ENCODE results near the gene ANKS1B.
"Not testable (repeated sequence)": the region's sequence is repeated elsewhere in the genome, so short reads cannot be mapped to it uniquely, and the experiment has no call there.

Gene ANKS1B

DNA sequence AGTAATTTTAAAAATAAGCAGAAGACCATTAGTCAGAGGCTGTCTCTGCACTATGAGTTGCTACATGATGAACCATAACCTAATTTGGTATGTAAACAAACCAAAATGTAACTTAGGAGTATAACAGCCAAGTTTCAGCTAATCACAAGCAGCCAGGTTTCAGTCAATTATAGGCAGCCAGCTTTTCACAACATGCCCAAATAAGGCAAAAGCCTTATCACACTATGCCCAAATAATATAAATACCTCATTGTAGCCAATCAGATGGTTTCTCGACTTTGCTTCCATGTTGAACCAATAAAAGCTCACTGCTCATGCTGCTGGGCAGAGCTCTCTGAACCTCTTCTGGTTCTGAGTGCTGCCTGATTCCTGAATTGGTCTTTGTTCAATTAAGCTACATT lies 298.6 kb downstream of the ANKS1B start:
- no peak for DNase-seq

GRCh38 chr12:99680276-99680675 lies 304.5 kb downstream of the ANKS1B start:
- no peak for DNase-seq

GRCh38 chr12:99670635-99671034 lies 314.1 kb downstream of the ANKS1B start:
- no peak for DNase-seq

GRCh38 chr12:99658671-99659349 lies 325.9 kb downstream of the ANKS1B start:
- DNase-seq, result no peak

DNA sequence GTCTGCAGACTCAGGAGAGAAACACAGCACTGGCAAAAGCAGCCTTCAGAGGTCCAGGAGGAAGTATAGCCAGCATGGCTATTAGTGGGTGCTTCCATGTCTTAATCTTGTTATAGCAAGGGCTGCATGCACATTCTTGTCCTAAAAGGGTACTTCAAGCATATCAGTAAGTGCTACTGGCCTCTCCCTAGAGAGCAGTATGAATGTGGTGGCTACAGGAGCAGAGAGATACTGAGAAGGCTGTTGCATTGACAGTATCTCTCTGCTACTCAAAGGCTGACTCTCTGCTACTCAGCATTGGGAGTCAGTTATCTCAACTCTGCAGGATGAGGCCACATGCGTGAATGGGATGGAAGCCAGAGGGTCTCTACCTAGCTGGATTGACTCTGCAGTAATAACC lies 335.2 kb downstream of the ANKS1B start:
- no peak for DNase-seq

GRCh38 chr12:99648183-99648582 lies 336.6 kb downstream of the ANKS1B start:
- DNase-seq, result no peak

GRCh38 chr12:99647453-99647852 lies 337.3 kb downstream of the ANKS1B start, which contains the start of gene GARIN6:
Gene GARIN6 (plus strand): TSS chr12:99647753. CDS start chr12:99648175, 422 bp downstream.
- DNase-seq, result no peak

DNA sequence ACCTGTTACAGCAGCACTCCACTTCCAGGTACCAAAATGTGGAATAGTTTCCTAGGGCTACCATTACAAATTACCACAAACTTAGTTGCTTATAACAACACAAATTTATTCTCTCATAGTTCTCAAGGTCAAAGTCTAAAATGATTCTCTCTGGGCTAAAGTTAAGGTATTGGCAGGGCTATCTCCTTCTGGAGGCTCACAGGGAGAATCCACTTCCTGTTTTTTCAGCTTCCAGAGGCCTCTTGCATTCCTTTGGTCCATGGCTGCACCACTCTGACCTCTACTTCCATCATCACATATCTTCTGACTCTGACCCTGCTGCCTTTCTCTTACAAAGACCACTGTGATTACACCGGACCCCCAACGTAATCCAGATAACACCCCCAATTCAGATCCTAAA lies 340.1 kb downstream of the ANKS1B start:
- no peak for DNase-seq

DNA sequence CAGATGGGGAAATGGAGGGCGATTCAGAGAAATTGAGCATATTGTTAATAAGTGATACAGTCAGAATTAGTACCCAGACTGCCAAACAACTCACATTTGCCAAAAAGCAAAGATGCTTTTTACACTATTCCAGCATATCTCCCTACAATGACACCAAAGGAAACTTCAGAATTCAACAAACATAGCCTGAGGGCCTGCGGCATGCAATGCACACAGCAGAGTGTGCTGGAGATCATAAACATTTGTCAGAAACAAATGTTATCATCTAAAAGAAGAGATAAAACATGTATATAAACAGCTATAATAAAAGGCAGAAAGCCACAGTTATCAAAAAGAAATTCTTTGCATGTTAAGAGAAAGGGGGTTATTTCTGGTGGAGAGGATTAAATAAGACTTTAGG lies 357.3 kb downstream of the ANKS1B start:
- DNase-seq, result no peak

DNA sequence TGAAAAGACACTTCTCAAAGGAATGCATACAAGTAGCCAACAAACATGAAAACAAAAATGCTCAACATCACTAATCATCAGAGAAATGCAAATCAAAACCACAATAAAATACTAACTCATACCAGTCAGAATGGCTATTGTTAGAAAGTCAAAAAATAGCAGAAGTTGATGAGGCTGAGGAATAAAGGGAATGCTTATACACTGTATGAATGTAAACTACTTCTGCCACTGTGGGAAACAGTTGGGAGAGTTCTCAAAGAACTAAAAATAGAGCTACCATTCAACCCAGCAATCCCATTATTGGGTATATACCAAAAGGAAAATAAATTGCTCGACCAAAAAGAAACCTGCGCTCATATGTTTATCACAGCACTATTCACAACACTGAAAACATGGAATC lies 360.1 kb downstream of the ANKS1B start:
- DNase-seq, result not testable (repeated sequence)

DNA sequence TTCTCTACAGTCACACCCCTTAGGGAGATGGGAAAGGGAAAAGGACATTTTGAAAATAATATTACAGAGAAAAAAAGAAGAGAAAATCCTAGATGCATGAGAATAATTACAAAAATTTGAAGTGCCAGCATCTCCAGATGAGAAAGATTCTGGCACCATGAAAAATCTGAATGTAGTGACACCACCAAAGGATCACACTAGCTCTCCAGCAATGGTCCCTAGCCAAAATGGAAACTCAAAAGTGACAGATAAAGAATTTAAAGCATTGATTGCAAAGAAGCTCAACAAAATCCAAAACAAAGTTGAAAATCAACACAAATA lies 364.6 kb downstream of the ANKS1B start:
- no peak for DNase-seq

DNA sequence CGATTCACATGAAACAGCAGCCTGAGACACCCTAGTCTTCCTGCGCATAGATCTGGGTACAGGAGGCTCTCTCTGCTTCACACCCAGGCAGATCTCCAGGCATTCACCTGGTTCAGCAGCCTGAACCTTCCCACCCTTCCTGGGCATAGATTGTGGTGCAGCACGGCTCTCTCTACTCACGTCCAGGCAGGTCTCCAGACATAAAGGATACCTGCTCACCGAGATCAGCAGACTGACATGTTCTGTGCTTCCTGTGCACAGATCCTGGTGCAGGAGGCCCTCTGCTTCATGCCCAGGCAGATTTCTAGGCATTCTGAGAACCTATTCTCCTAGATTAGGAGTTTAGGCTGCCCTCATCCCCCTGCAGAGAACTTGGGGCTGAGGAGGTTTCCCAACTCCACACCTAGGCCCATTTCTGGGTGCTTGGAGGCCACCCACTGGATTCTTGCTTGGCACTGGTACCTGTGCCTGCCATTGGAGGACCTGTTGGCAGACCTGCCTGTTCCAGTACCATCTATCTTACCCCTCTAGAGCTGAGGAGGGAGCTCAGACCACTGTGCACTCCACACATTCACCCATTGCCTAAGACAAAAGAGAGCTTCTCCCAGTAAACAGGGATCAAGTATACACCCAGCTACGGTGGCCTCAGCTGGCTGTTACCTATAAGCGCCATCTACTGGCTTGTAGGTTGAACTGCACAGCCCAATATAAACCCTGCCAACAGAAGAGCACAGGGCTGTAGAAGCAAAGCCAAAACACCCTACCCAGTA lies 365.2 kb downstream of the ANKS1B start:
- DNase-seq, result no peak

DNA sequence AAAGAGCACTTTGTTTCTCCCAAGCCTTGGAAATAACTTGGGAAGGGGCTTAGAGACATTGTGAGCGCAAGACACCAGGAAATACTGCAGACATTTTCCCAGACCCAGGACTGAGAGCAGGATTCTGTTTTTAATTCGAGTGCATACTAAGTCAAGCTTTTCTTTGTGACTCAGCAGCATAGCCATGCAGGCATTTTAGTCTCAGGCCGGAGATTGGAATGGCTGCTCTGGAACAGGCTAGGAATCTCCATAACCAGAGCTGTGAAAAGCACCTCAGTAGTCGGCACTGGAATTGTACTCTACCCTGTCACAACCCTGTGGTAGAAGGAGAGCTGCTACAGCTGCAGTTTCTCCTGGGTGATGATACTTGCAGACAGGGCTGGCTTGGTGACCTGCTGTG lies 366.1 kb downstream of the ANKS1B start:
- no peak for DNase-seq

DNA sequence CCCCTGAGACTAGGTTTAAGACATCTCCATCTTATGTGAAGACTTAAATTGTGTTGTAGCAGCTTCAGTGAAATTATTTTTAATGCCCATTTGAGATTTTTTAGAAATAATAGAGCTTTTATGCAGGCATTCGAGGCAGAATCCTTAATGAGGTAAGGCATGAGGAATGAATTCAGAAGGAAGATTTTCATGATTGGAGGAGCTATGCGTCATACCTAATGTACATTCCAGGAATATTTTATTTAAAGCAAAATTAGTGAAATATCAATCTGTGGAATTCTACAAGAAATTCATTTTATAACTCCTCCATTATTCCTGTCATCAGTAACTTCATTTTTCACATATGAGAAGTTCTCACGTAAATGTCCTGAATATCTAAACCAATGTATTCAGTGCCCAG lies 373.1 kb downstream of the ANKS1B start:
- DNase-seq, result no peak

- DNase-seq, result no peak
These were observed 373.6 kb downstream of the ANKS1B start for GRCh38 chr12:99611117-99611516.

DNA sequence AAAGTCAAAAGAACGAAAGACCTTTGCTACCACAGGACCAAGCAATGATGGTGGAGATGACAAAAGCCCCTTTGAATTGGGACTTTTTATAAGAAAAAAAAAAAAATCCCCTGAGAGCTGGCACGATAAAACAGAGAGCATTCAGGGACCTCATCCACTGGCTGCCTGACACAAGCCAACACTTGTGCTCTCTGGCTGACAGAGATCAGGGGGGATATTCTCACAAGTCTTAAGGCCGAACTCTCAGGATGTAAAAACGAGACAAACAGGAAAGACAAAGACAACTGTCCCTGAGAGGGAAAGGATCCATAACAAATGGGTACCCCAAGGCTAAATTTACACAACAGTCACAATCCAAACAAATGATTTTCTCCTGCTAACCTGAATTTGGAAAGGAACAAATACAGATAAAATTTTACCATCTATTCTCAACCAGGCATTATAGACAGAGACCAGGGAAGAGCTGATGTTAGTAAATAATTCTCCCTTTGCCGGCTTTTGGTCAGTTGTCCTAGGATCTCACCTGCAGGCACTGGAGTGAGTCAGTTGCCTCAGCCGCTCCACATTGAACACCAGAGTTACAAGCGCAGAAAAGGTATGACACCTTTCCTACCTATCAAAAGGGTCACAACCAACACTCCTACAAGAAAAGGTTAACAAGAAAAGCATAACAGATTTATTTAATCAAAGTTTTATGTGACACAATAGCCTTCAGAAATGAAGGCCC lies 375.1 kb downstream of the ANKS1B start:
- DNase-seq, result no peak

GRCh38 chr12:99600388-99600787 lies 384.3 kb downstream of the ANKS1B start:
- DNase-seq, result no peak

- no peak for DNase-seq
These were observed 386.0 kb downstream of the ANKS1B start for GRCh38 chr12:99598785-99599184.

DNA sequence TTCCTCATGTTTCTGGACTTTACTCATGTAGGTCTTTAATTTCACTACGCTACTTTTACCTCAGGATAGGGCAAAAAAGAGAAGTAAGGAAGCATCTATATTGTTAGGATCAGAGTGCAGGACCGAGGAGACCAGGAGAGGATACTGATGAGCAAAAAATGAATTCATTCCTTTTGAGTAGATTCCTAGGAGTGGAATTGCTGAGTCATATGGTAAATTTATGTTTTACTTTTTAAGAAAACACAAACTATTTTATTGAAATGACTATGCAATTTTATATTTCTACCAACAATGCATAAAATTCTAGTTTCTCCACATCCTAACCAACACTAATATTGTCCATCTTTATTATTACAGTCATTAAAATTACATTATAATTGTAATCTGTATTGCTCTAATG lies 388.0 kb downstream of the ANKS1B start:
- no peak for DNase-seq

DNA sequence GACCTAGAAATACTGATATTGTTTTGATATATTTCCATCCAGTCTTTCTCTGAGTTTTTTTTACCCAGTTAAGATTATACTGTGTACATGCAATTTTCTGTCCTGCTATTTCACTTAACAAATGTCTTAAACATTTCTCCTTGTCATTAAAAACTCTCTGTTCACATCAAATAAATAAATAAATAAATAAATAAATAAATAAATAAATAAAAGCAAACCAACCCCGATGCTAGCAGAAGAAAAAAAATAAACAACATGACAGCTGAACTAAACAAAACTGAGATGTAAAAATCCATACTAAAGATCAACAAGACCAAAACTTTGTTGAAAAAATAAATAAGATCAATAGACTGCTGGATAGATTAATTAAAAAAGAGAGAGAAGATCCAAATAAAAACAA lies 407.6 kb downstream of the ANKS1B start:
- DNase-seq, result not testable (repeated sequence)

DNA sequence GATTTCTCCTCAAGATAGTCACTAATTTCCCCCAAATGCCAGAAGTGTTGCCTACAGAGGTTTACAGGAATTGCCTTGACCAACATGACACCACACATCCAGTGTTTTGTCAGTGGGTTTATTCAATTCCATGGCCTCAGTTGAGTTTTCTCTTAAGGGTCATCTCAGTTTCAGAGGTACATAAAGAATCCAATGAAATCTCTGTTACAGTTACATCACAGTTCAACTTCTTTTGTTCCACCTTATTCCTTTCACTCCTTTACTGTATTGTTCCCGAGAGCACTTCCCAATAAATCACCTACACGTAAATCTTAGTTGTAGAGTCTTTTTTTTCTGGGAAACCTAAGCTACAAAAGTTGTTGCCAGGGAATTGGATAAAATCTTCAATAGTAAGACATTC lies 410.8 kb downstream of the ANKS1B start:
- DNase-seq, result no peak

DNA sequence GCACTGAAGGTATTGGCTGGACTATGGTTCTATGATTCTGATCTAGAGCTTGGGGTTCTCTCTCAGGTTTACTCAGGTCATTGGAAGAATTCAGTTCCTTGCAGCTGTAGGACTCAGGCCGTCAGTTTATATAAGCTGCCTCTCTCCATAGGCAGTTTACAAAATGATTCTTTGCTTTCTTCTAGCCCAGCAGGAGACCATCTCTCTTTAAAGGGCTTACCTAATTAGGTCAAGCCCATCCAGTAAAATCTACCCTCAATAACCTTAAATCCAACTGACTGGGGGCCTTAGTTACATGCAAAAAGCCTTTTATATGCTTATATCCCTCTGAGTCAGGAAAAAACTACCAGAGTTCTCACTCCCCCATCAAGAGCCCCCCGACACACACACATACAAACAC lies 417.7 kb downstream of the ANKS1B start:
- no peak for DNase-seq

DNA sequence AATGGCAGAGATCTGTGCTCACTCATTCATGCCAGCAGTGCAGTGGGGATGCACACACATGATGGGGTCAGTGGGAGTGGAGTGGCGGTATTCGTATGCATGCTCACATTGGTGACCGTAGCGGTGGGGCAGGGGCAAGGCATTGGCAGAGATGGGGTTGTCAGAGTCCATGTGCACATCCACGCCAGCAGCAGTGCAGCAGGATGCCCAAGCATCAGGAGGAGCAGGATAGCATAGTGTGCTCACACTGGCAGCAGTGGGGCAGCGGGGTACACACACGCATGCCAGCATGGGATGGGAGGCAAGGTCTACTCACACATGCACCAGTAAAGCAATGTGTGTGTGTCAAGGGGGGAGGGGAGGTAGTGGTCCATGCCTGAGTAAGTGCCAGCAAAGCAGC lies 426.6 kb downstream of the ANKS1B start:
- no peak for DNase-seq

DNA sequence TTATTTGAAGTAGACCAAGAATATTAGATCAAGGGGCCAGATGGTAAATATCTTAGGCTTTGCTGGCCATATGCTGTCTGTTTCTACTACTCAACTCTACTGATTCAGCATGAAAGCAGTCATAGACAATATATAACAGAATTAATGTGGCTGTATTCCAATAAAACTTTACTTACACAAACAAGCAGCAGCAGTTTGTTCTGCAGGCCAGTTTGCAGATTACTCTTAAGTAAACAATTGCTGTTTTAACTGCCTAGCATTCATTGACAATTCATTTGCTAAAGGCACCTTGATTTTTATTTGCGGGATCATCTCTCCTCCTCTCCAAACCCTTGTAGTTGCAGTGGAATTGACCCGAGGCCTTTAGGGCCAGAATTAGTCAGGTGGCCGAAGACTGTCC lies 431.3 kb downstream of the ANKS1B start:
- DNase-seq, result no peak

All from activated CD4-positive, alpha-beta T cell treated with anti-CD3 and anti-CD28 coated beads for 48 hours (primary cell).